HepG2 (cell line): ENCODE data around the gene CAPZB. TPM values are rescaled to one million over a fixed set of nuclear protein-coding genes. Genes with fewer than 3 reads are reported as not detected.

Source experiments
- GZF1 ChIP-seq: sonication (generic); formaldehyde crosslinking; IDR thresholded peaks from 2 replicates; pipeline ENCODE4 v1.5.1; 2020; ENCODE audit warnings: mild to moderate bottlenecking, missing genetic modification reagents
- KLF12 ChIP-seq: sonication (generic); formaldehyde crosslinking; IDR thresholded peaks from 2 replicates; pipeline ENCODE4 v1.4.0; 2020; ENCODE audit warnings: missing genetic modification reagents, borderline replicate concordance
- LCORL ChIP-seq, 2 experiments: fragments of 450-650 bp in 1 of 2; sonication (generic) in 1 of 2; formaldehyde crosslinking in 1 of 2; IDR thresholded peaks; 2 replicates each; pipeline versions ENCODE4 v1.5.0 to v1.6.1; 2017 to 2020; ENCODE audit warnings: antibody characterized with exemption in 1 of 2, missing genetic modification reagents in 1 of 2
- MAFK ChIP-seq, 2 experiments: IDR thresholded peaks in 1 of 2; conservative IDR thresholded peaks in 1 of 2; 2 replicates each; pipeline ENCODE4 v1.6.1; 2011; ENCODE audit warnings: improper control_type of control experiment in 2 of 2, low read length in 2 of 2
- MBD4 ChIP-seq: IDR thresholded peaks from 2 replicates; pipeline ENCODE4 v1.6.1; 2012; ENCODE audit warnings: low read length, inconsistent platforms, borderline replicate concordance
- MEIS1 ChIP-seq: sonication (generic); formaldehyde crosslinking; IDR thresholded peaks from 2 replicates; pipeline ENCODE4 v1.9.0; 2021; ENCODE audit warnings: mild to moderate bottlenecking, missing genetic modification reagents, moderate library complexity, borderline replicate concordance
- RAD21 ChIP-seq: fragments of 450-650 bp; formaldehyde crosslinking; IDR thresholded peaks from 2 replicates; pipeline ENCODE4 v1.5.0; 2020; ENCODE audit warnings: mild to moderate bottlenecking
- REXO4 ChIP-seq: sonication (generic); formaldehyde crosslinking; IDR thresholded peaks from 2 replicates; pipeline ENCODE4 v1.8.0; 2022; ENCODE audit warnings: missing genetic modification reagents, mild to moderate bottlenecking, borderline replicate concordance
- RFXAP ChIP-seq: sonication (generic); formaldehyde crosslinking; IDR thresholded peaks from 2 replicates; pipeline ENCODE4 v1.4.0; 2020; ENCODE audit warnings: missing genetic modification reagents, borderline replicate concordance
- SYNCRIP ChIP-seq: fragments of 200-400 bp; formaldehyde crosslinking; IDR thresholded peaks from 2 replicates; pipeline ENCODE4 v1.6.1; 2018; ENCODE audit warnings: mild to moderate bottlenecking, low read depth, low read length; ENCODE audit not compliant: insufficient read depth
- TAF1 ChIP-seq: sonication (generic); formaldehyde crosslinking; IDR thresholded peaks from 2 replicates; pipeline ENCODE4 v1.4.0; 2020; ENCODE audit warnings: missing genetic modification reagents
- TBX3 ChIP-seq: fragments of 450-650 bp; IDR thresholded peaks from 2 replicates; pipeline ENCODE4 v1.6.1; 2017; ENCODE audit warnings: antibody characterized with exemption, mild to moderate bottlenecking, inconsistent platforms, borderline replicate concordance
- ZBTB20 ChIP-seq: sonication (generic); formaldehyde crosslinking; IDR thresholded peaks from 2 replicates; pipeline ENCODE4 v1.8.1; 2023; ENCODE audit warnings: missing genetic modification reagents, low read depth, mild to moderate bottlenecking, borderline replicate concordance
- ZBTB7A ChIP-seq: sonication (generic); formaldehyde crosslinking; IDR thresholded peaks from 2 replicates; pipeline ENCODE4 v1.8.0; 2022; ENCODE audit warnings: mild to moderate bottlenecking, missing genetic modification reagents
- ZNF33A ChIP-seq: sonication (generic); formaldehyde crosslinking; IDR thresholded peaks from 2 replicates; pipeline ENCODE4 v1.5.1; 2020; ENCODE audit warnings: missing genetic modification reagents, mild to moderate bottlenecking, moderate library complexity, borderline replicate concordance
- ZNF367 ChIP-seq: sonication (generic); formaldehyde crosslinking; IDR thresholded peaks from 2 replicates; pipeline ENCODE4 v1.4.0; 2020; ENCODE audit warnings: missing genetic modification reagents, borderline replicate concordance
- ZNF562 ChIP-seq: sonication (generic); formaldehyde crosslinking; IDR thresholded peaks from 2 replicates; pipeline ENCODE4 v1.8.0; 2022; ENCODE audit warnings: missing genetic modification reagents, borderline replicate concordance
- ZNF569 ChIP-seq: sonication (generic); formaldehyde crosslinking; IDR thresholded peaks from 2 replicates; pipeline ENCODE4 v1.5.0; 2020; ENCODE audit warnings: mild to moderate bottlenecking, missing genetic modification reagents, moderate library complexity, borderline replicate concordance
- ZNF605 ChIP-seq: sonication (generic); formaldehyde crosslinking; IDR thresholded peaks from 2 replicates; pipeline ENCODE4 v1.8.0; 2022; ENCODE audit warnings: mild to moderate bottlenecking, missing genetic modification reagents
- ZNF841 ChIP-seq: sonication (generic); formaldehyde crosslinking; IDR thresholded peaks from 2 replicates; pipeline ENCODE4 v1.8.1; 2023; ENCODE audit warnings: missing genetic modification reagents, borderline replicate concordance
- ZNF850 ChIP-seq: sonication (generic); formaldehyde crosslinking; conservative IDR thresholded peaks from 2 replicates; pipeline ENCODE4 v1.9.0; 2021; ENCODE audit warnings: mild to moderate bottlenecking, missing genetic modification reagents
- ZSCAN12 ChIP-seq: sonication (generic); formaldehyde crosslinking; IDR thresholded peaks from 2 replicates; pipeline ENCODE4 v1.9.0; 2021; ENCODE audit warnings: mild to moderate bottlenecking, missing genetic modification reagents
- polyA plus RNA-seq, 8 experiments: library from polyadenylated mRNA; depleted of rRNA in 3 of 8; stranded (reverse) in 7 of 8; unstranded in 1 of 8; fragments of >200 nt; fragmentation: Illumina TruSeq in 4 of 8; extraction: Trizol in 4 of 8; gene quantifications; 2 replicates each; pipeline versions ENCODE4 v1.2.1 to v1.2.3, GENCODE V29; 2011 to 2016; ENCODE audit warnings: low read depth in 4 of 8, missing spikeins in 1 of 8, mixed read lengths in 1 of 8; ENCODE audit not compliant: insufficient read depth in 1 of 8
- total RNA-seq, 5 experiments: library from RNA; depleted of rRNA; stranded (reverse); fragments of >200 nt; fragmentation: Illumina TruSeq; extraction: Trizol; gene quantifications; 2 replicates each; pipeline ENCODE4 v1.2.3, GENCODE V29; 2016; ENCODE audit warnings: low read depth in 1 of 5
- TF ChIP-seq, protein P1 (sequence below): sonication (generic); formaldehyde crosslinking; IDR thresholded peaks from 2 replicates; pipeline ENCODE4 v1.4.0; 2020; ENCODE audit warnings: missing genetic modification reagents, borderline replicate concordance
- TF ChIP-seq, protein P2 (sequence below): sonication (generic); formaldehyde crosslinking; conservative IDR thresholded peaks from 2 replicates; pipeline ENCODE4 v1.8.0; 2022; ENCODE audit warnings: missing genetic modification reagents
- TF ChIP-seq, protein P3 (sequence below): sonication (generic); formaldehyde crosslinking; IDR thresholded peaks from 2 replicates; pipeline ENCODE4 v1.5.0; 2020; ENCODE audit warnings: missing genetic modification reagents

The CAPZB gene
- total and polyA plus RNA-seq, 2 of the 13 experiments (the other 11 are each of a cell fraction or from before 2014, with no cell fraction given), result 58.9 to 76.9 TPM

DNA sequence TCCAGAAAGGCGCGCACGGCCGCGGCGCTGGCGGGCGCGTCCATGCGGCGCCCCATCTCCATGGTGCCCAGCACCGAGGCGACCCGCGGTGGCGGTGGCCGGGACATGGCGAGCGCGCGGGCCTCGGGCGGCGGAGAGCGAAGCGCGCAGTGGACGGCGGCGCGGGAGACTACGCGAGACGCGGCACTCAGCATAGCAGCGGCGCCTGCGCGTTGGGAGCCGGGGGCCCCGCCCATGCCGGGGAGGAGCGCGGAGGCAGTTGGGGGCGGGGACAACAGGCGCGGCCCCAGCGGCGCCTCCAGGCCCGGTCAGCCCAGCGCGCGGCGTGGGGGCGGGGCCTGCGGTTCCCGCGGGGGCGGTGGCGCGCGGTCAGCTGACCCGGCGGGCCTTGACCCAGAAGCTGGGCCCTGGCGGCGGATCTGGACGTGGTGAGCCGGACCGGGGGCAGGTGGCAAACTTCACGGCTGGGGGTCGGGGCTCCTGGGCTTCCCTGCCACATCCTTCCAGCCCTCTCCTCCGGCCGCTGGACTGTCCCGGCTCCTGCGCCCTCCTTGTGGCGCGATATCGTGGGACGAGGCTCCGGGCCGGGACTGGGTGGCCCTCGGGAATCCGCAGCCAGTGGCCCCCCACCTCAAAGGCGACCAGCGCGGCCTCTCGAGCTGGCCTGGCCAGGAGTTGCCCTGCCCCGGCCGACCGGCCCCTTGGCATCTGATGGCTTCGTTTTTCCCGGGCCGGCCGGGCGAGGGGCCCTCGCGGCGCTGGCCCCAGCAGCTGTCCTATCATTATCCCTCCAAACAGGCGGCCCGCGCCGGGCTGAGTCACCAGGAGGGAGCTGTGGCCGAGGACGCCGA lies 173.2 kb downstream of the CAPZB start, which contains the start of the genes AKR7A2 and SLC66A1 (continued):
- peak; percentile 57 for TF ChIP-seq TAF1
- TF ChIP-seq ZNF33A (CRISPR knock-in tag), result 0 out of 2 replicates have a peak, but pooled peaks have one; percentile 27
- TF ChIP-seq SYNCRIP, result no peak
- TF ChIP-seq MAFK (conservative IDR thresholded peaks at IDR 0.05 in 1 of 2, IDR thresholded peaks at IDR 0.05 in 1 of 2; ENCODE audit: low read length in 2 of 2), result no peak
- peak; percentile 67; the same call in 1 of the 2 replicates for TF ChIP-seq ZBTB20
- peak; percentile 57; the same call in 1 of the 2 replicates for TF ChIP-seq ZSCAN12 (CRISPR knock-in tag)
- TF ChIP-seq RAD21 (CRISPR knock-in tag), result peak; percentile 40
- peak; percentile 81 for TF ChIP-seq ZNF605 (CRISPR knock-in tag)
- 0 out of 2 replicates have a peak, but pooled peaks have one; percentile 13 for TF ChIP-seq TBX3
- TF ChIP-seq, protein P1, sequence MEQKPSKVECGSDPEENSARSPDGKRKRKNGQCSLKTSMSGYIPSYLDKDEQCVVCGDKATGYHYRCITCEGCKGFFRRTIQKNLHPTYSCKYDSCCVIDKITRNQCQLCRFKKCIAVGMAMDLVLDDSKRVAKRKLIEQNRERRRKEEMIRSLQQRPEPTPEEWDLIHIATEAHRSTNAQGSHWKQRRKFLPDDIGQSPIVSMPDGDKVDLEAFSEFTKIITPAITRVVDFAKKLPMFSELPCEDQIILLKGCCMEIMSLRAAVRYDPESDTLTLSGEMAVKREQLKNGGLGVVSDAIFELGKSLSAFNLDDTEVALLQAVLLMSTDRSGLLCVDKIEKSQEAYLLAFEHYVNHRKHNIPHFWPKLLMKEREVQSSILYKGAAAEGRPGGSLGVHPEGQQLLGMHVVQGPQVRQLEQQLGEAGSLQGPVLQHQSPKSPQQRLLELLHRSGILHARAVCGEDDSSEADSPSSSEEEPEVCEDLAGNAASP (CRISPR knock-in tag), result no peak
- no peak for TF ChIP-seq REXO4 (CRISPR knock-in tag)
- peak; percentile 17; the same call in 1 of the 2 replicates for TF ChIP-seq RFXAP (CRISPR knock-in tag)
- no peak for TF ChIP-seq ZBTB7A (CRISPR knock-in tag)
- 0 out of 2 replicates have a peak, but pooled peaks have one; percentile 67 for TF ChIP-seq ZNF850 (CRISPR knock-in tag)
- no peak; the same call in 1 of the 2 replicates for TF ChIP-seq ZNF562 (CRISPR knock-in tag)
- TF ChIP-seq MEIS1, result peak; percentile 69; the same call in 1 of the 2 replicates
- peak; percentile 57; the same call in 1 of the 2 replicates for TF ChIP-seq KLF12
- TF ChIP-seq LCORL (IDR thresholded peaks at IDR 0.05), result no peak
- TF ChIP-seq LCORL (CRISPR knock-in tag; IDR thresholded peaks at IDR 0.05), result peak; percentile 84
- peak; percentile 85; the same call in 1 of the 2 replicates for TF ChIP-seq ZNF841 (CRISPR knock-in tag)
- TF ChIP-seq, protein P2, sequence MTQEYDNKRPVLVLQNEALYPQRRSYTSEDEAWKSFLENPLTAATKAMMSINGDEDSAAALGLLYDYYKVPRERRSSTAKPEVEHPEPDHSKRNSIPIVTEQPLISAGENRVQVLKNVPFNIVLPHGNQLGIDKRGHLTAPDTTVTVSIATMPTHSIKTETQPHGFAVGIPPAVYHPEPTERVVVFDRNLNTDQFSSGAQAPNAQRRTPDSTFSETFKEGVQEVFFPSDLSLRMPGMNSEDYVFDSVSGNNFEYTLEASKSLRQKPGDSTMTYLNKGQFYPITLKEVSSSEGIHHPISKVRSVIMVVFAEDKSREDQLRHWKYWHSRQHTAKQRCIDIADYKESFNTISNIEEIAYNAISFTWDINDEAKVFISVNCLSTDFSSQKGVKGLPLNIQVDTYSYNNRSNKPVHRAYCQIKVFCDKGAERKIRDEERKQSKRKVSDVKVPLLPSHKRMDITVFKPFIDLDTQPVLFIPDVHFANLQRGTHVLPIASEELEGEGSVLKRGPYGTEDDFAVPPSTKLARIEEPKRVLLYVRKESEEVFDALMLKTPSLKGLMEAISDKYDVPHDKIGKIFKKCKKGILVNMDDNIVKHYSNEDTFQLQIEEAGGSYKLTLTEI (CRISPR knock-in tag), result no peak
- TF ChIP-seq GZF1 (CRISPR knock-in tag), result 0 out of 2 replicates have a peak, but pooled peaks have one; percentile 72
- no peak for TF ChIP-seq MBD4
- TF ChIP-seq, protein P3, sequence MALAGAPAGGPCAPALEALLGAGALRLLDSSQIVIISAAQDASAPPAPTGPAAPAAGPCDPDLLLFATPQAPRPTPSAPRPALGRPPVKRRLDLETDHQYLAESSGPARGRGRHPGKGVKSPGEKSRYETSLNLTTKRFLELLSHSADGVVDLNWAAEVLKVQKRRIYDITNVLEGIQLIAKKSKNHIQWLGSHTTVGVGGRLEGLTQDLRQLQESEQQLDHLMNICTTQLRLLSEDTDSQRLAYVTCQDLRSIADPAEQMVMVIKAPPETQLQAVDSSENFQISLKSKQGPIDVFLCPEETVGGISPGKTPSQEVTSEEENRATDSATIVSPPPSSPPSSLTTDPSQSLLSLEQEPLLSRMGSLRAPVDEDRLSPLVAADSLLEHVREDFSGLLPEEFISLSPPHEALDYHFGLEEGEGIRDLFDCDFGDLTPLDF (CRISPR knock-in tag), result no peak
- no peak for TF ChIP-seq ZNF569 (CRISPR knock-in tag)
- TF ChIP-seq ZNF367 (CRISPR knock-in tag), result peak; percentile 47; the same call in 1 of the 2 replicates
